ENCODE measurements around the gene PGK2. TPM values are rescaled to one million over a fixed set of nuclear protein-coding genes. Genes with fewer than 3 reads are reported as not detected.

The PGK2 gene
- total RNA-seq, 1 experiment from 2014 or later = not detected

DNA sequence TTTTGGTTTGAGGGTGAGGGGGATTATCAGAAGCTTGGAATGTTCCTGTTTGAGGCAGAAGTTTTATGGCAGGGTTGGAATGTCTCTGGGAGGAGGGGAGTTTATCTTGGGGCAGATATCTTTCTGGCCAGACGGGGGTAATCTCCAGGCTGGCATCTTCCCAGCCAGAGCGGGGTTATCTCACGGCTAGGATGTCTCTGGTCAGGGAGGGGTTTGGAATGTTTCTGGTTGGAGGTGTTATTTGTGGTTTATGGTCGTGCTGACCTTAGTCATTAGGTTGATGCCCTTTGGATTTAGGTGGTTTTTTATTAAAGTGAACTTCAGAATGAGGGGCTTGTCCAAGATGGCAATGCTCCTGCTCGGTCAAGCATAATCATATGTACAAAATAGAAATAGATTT is 14.8 kb downstream of the PGK2 start:
- Mint-ChIP-seq H3K36me3 (ENCODE audit: insufficient read depth in 1 of 3, low read depth in 3 of 3) (peaks cover 3 to 7% (median 5%) of the 10 kb centered on the region in 3 experiments; a peak in 5 of 7 replicates), H3K9me3 (peaks cover 6 to 8% of the 10 kb centered on the region in 2 experiments), H3K4me1 (no peaks in the 10 kb centered on the region), H3K27ac (no peak overlapping the region; a peak in 1 of 7 replicates), H3K4me3 (no peak overlapping the region), H3K27me3 (ENCODE audit: low read depth) (no peaks in the 10 kb centered on the region)
- WGBS (ENCODE audit: extremely low coverage, insufficient read length, low lambda C conversion rate) = no CpG with 5 or more reads among the region's 5 CpGs
- Histone ChIP-seq H2BK20ac (ENCODE audit: low read depth, low read length, poor library complexity, severe bottlenecking) (no peak overlapping the region), H4K20me1 (ENCODE audit: control insufficient read depth, insufficient read depth, insufficient read length) (no peaks in the 10 kb centered on the region), H4K5ac (ENCODE audit: insufficient read length, low read depth, low read length) (no peak overlapping the region), H2BK5ac (ENCODE audit: insufficient read length, low read length) (no peak overlapping the region), H3K23me2 (ENCODE audit: insufficient read length, low read depth, low read length, poor library complexity, severe bottlenecking) (no peaks in the 10 kb centered on the region), H2BK120ac (ENCODE audit: low read depth, low read length, poor library complexity, severe bottlenecking) (no peak overlapping the region), H3K27ac (ENCODE audit: insufficient read length, low read depth, low read length) (no peak overlapping the region), H2BK12ac (ENCODE audit: insufficient read length, low read depth, low read length) (no peak overlapping the region), H3K4ac (ENCODE audit: low read depth, low read length) (no peak overlapping the region), H3K79me2 (ENCODE audit: insufficient read depth, low read length) (no peaks in the 10 kb centered on the region), H3K56ac (ENCODE audit: insufficient read length, low read depth, low read length) (no peak overlapping the region), H2BK15ac (ENCODE audit: low read depth, low read length) (no peak overlapping the region), H3K4me1 (ENCODE audit: insufficient read depth, low read length) (no peaks in the 10 kb centered on the region), H3K9ac (ENCODE audit: extremely low read depth, insufficient read length, low read length) (no peak overlapping the region), H3K14ac (ENCODE audit: insufficient read depth, low read length) (no peak overlapping the region), H3K27me3 (ENCODE audit: insufficient read depth, low read length) (no peaks in the 10 kb centered on the region), H2AK5ac (ENCODE audit: insufficient read length, low read length) (no peak overlapping the region), H3T11ph (ENCODE audit: low read length) (no peak overlapping the region), H3K4me2 (ENCODE audit: insufficient read depth, insufficient read length, low read length) (no peak overlapping the region), H2AFZ (ENCODE audit: low read length) (no peak overlapping the region), H4K8ac (replicated peaks; ENCODE audit: insufficient read length, low read depth, low read length) (no peak overlapping the region), H4K91ac (ENCODE audit: insufficient read length, low read depth, low read length) (no peak overlapping the region), H3K79me1 (ENCODE audit: insufficient read depth, low read depth, low read length, poor library complexity, severe bottlenecking) (no peaks in the 10 kb centered on the region), H3K23ac (ENCODE audit: insufficient read length, low read depth, low read length) (no peak overlapping the region), H3K9me3 (ENCODE audit: control insufficient read depth, low read depth, low read length) (no peaks in the 10 kb centered on the region), H3K18ac (ENCODE audit: insufficient read length, low read depth, low read length) (no peak overlapping the region)
- TF ChIP-seq, protein P1, sequence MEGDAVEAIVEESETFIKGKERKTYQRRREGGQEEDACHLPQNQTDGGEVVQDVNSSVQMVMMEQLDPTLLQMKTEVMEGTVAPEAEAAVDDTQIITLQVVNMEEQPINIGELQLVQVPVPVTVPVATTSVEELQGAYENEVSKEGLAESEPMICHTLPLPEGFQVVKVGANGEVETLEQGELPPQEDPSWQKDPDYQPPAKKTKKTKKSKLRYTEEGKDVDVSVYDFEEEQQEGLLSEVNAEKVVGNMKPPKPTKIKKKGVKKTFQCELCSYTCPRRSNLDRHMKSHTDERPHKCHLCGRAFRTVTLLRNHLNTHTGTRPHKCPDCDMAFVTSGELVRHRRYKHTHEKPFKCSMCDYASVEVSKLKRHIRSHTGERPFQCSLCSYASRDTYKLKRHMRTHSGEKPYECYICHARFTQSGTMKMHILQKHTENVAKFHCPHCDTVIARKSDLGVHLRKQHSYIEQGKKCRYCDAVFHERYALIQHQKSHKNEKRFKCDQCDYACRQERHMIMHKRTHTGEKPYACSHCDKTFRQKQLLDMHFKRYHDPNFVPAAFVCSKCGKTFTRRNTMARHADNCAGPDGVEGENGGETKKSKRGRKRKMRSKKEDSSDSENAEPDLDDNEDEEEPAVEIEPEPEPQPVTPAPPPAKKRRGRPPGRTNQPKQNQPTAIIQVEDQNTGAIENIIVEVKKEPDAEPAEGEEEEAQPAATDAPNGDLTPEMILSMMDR (conservative IDR thresholded peaks at IDR 0.05) = no peak
- DNase-seq = no peak
